Epithelial cell of proximal tubule (primary cell): ENCODE data around the gene SND1. TPM values are rescaled to one million over a fixed set of nuclear protein-coding genes. Genes with fewer than 3 reads are reported as not detected.

Experiments
- DNase-seq: peaks from one replicate; pipeline ENCODE4 v3.0.0-alpha.2; 2011; ENCODE audit warnings: low read depth
- H3K4me3 ChIP-seq: 2 replicates; pipeline ENCODE4 v1.5.1; 2011; ENCODE audit warnings: low read depth, mild to moderate bottlenecking, low read length
- CTCF ChIP-seq: conservative IDR thresholded peaks from 2 replicates; pipeline ENCODE4 v1.5.1; 2012; ENCODE audit warnings: low read depth, mild to moderate bottlenecking, low read length
- total RNA-seq: library from RNA; depleted of rRNA; stranded (reverse); fragments of >200 nt; gene quantifications from 2 replicates; pipeline ENCODE4 v1.2.3, GENCODE V29; 2015

Gene SND1
- total RNA-seq, 1 donor from 2014 or later: 122 TPM

GRCh38 chr7:127997226-127997922, 345.4 kb downstream of the SND1 start:
- DNase-seq: no peak
- no peak overlapping the region for H3K4me3 ChIP-seq
- TF ChIP-seq CTCF: no peak

GRCh38 chr7:127998671-127999070, 346.7 kb downstream of the SND1 start:
- TF ChIP-seq CTCF: no peak
- no peak overlapping the region for H3K4me3 ChIP-seq
- DNase-seq: no peak

GRCh38 chr7:128000048-128000447, 348.1 kb downstream of the SND1 start:
- no peak overlapping the region for H3K4me3 ChIP-seq
- no peak for TF ChIP-seq CTCF
- no peak for DNase-seq

GRCh38 chr7:128000854-128001265, 348.9 kb downstream of the SND1 start:
- peak; percentile 37 for DNase-seq
- no peak overlapping the region for H3K4me3 ChIP-seq
- TF ChIP-seq CTCF: no peak

- no peak overlapping the region for H3K4me3 ChIP-seq
- TF ChIP-seq CTCF: no peak
- no peak for DNase-seq
Observed at GRCh38 chr7:128003167-128003566, 351.2 kb downstream of the SND1 start.

- DNase-seq: no peak
- no peak for TF ChIP-seq CTCF
- H3K4me3 ChIP-seq: no peak overlapping the region
Observed at GRCh38 chr7:128003787-128004186, 351.8 kb downstream of the SND1 start.

GRCh38 chr7:128004623-128005022, 352.6 kb downstream of the SND1 start:
- TF ChIP-seq CTCF: no peak
- no peak overlapping the region for H3K4me3 ChIP-seq
- no peak for DNase-seq
